Endothelial cell of umbilical vein (primary cell): ENCODE data around the gene TNFRSF19. TPM values are rescaled to one million over a fixed set of nuclear protein-coding genes. Genes with fewer than 3 reads are reported as not detected.
A peak's percentile ranks its signal among the peaks of the same experiment; 100 is the strongest.

Experiments
- BruUV-seq: library from RNA; stranded (reverse); fragments of 400-500 nt; replicated peaks from 2 replicates; lab custom pipeline; 2021; lab: Mats Ljungman, UMichigan
- CTCF ChIA-PET: fragments of 300-600, 350-600 bp; sonication (Branson Sonifier 250); formaldehyde crosslinking; loops from one replicate; lab custom pipeline; 2021; ENCODE audit warnings: antibody characterized with exemption, inconsistent platforms; lab: Charles Lee
- POLR2A ChIA-PET: fragments of 300-600, 350-600 bp; sonication (Branson Sonifier 250); formaldehyde crosslinking; loops from one replicate; lab custom pipeline; 2021; ENCODE audit warnings: antibody characterized with exemption, inconsistent platforms; lab: Charles Lee
- DNase-seq: peaks from one replicate; pipeline ENCODE4 v3.0.0-alpha.2; 2011; ENCODE audit warnings: low read depth, low spot score
- FAIRE-seq: peaks from 2 replicates; lab custom pipeline; 2011; peaks lifted over from hg19 to GRCh38; lab: Jason Lieb, UNC
- H2AFZ ChIP-seq: 2 replicates; pipeline ENCODE4 v1.6.0; 2012; ENCODE audit warnings: low read depth, low read length, control low read depth, inconsistent platforms
- H3K27ac ChIP-seq: 2 replicates; pipeline ENCODE4 v1.5.1; 2011; ENCODE audit warnings: low read depth, mild to moderate bottlenecking, control low read depth, low read length, moderate library complexity; ENCODE audit not compliant: insufficient read depth
- H3K27me3 ChIP-seq, 2 experiments: 2 replicates each; pipeline versions ENCODE4 v1.6.0 to v1.6.1; 2011; ENCODE audit warnings: low read length in 2 of 2, mixed read lengths in 1 of 2; ENCODE audit not compliant: control insufficient read depth in 2 of 2, insufficient read depth in 2 of 2
- H3K36me3 ChIP-seq, 2 experiments: 2 replicates in 1 of 2; 3 replicates in 1 of 2; pipeline ENCODE4 v1.5.1; 2011; ENCODE audit warnings: low read length in 2 of 2, mild to moderate bottlenecking in 1 of 2, moderate library complexity in 1 of 2; ENCODE audit not compliant: control insufficient read depth in 2 of 2, insufficient read depth in 2 of 2; ENCODE audit errors: extremely low read depth in 1 of 2
- H3K4me1 ChIP-seq: 3 replicates; pipeline ENCODE4 v1.5.1; 2011; ENCODE audit warnings: mild to moderate bottlenecking, low read length; ENCODE audit not compliant: control insufficient read depth, insufficient read depth; ENCODE audit errors: extremely low read depth
- H3K4me2 ChIP-seq: 2 replicates; pipeline ENCODE4 v1.6.1; 2011; ENCODE audit warnings: low read length, control low read depth, mixed read lengths; ENCODE audit not compliant: insufficient read depth
- H3K4me3 ChIP-seq, 3 experiments: fragments of 200-600 bp in 1 of 3; sonication (generic), shearing (Covaris generic) in 1 of 3; replicated peaks in 1 of 3; 2 replicates each; pipeline ENCODE4 v1.5.1; 2011 to 2016; ENCODE audit warnings: control low read depth in 3 of 3, low read length in 3 of 3, mild to moderate bottlenecking in 2 of 3, inconsistent platforms in 1 of 3, low read depth in 1 of 3, moderate library complexity in 1 of 3; ENCODE audit not compliant: insufficient read depth in 1 of 3
- H3K79me2 ChIP-seq: 2 replicates; pipeline ENCODE4 v1.6.0; 2012; ENCODE audit warnings: low read length, inconsistent platforms; ENCODE audit not compliant: control insufficient read depth, insufficient read depth
- H3K9ac ChIP-seq: replicated peaks from 2 replicates; pipeline ENCODE3; 2011; ENCODE audit warnings: low read length, control low read depth; ENCODE audit not compliant: insufficient read depth; ENCODE audit errors: extremely low read depth
- H3K9me1 ChIP-seq: replicated peaks from 3 replicates; pipeline ENCODE4 v1.6.0; 2011; ENCODE audit warnings: mild to moderate bottlenecking, low read length; ENCODE audit not compliant: control insufficient read depth, insufficient read depth; ENCODE audit errors: extremely low read depth
- H3K9me3 ChIP-seq: replicated peaks from 2 replicates; pipeline ENCODE4 v1.5.1; 2012; ENCODE audit warnings: low read length, inconsistent platforms; ENCODE audit not compliant: control insufficient read depth, insufficient read depth
- H4K20me1 ChIP-seq: replicated peaks from 2 replicates; pipeline ENCODE3; 2011; ENCODE audit warnings: mild to moderate bottlenecking, low read length; ENCODE audit not compliant: control insufficient read depth, insufficient read depth; ENCODE audit errors: extremely low read depth
- EZH2 ChIP-seq: IDR thresholded peaks from 2 replicates; pipeline ENCODE4 v1.6.1; 2012; ENCODE audit warnings: borderline replicate concordance, low read depth, mild to moderate bottlenecking, moderate library complexity, low read length, inconsistent platforms; ENCODE audit not compliant: severe bottlenecking
- GATA2 ChIP-seq: IDR thresholded peaks from 2 replicates; pipeline ENCODE4 v1.7.0; 2011; ENCODE audit warnings: low read depth, mild to moderate bottlenecking, moderate library complexity, mixed read lengths, low read length; ENCODE audit not compliant: insufficient read length, insufficient read depth
- JUN ChIP-seq: IDR thresholded peaks from 2 replicates; pipeline ENCODE4 v1.6.1; 2011; ENCODE audit warnings: borderline replicate concordance, low read depth; ENCODE audit not compliant: insufficient read length, insufficient read depth
- MYC ChIP-seq: IDR thresholded peaks from one replicate; pipeline ENCODE4 v1.6.1; 2011; ENCODE audit warnings: mild to moderate bottlenecking, low read depth, low read length
- POLR2AphosphoS5 ChIP-seq: IDR thresholded peaks from 2 replicates; pipeline ENCODE4 v1.6.1; 2012; ENCODE audit warnings: low read depth, mild to moderate bottlenecking, control low read depth, low read length, moderate library complexity; ENCODE audit not compliant: insufficient read depth
- dilution Hi-C: fragments of 300-500 bp; cut with MboI; formaldehyde crosslinking; loops from one replicate; pipeline ENCODE4 v1.15.0; 2019; ENCODE audit warnings: low sequenced_read_pairs; ENCODE audit not compliant: extremely low pct_ligation_motif_present
- intact Hi-C: fragments of 100-400 bp; cut with micrococcal nuclease; formaldehyde crosslinking; loops from one replicate; pipeline ENCODE4 v1.10.0; 2022
- polyA plus RNA-seq, 4 experiments: library from polyadenylated mRNA; depleted of rRNA in 3 of 4; stranded (reverse) in 3 of 4; unstranded in 1 of 4; fragments of >200 nt; gene quantifications; 2 replicates each; pipeline versions ENCODE4 v1.2.1 to v1.2.3, GENCODE V29; 2011 to 2012; ENCODE audit warnings: missing spikeins in 1 of 4
- total RNA-seq: library from RNA; stranded (reverse); gene quantifications from 2 replicates; pipeline ENCODE4 v1.2.3, GENCODE V29; 2021
- TF ChIP-seq, protein P1 (sequence below): IDR thresholded peaks from 2 replicates; pipeline ENCODE4 v1.6.1; 2011; ENCODE audit not compliant: insufficient read depth, insufficient read length
- TF ChIP-seq, protein P2 (sequence below), 2 donors: IDR thresholded peaks; 1 replicate in 1 of 2; 2 replicates in 1 of 2; pipeline ENCODE4 v1.5.1; 2011; ENCODE audit warnings: low read length in 2 of 2, mild to moderate bottlenecking in 2 of 2, moderate library complexity in 2 of 2, control low read depth in 1 of 2, inconsistent platforms in 1 of 2, low read depth in 1 of 2; ENCODE audit not compliant: insufficient read depth in 1 of 2; ENCODE audit errors: extremely low read depth in 1 of 2

TNFRSF19 gene
- total and polyA plus RNA-seq, 2 donors (not counting 3 experiments of a cell fraction or from before 2014, with no cell fraction given) = 0.23 to 0.29 TPM

DNA sequence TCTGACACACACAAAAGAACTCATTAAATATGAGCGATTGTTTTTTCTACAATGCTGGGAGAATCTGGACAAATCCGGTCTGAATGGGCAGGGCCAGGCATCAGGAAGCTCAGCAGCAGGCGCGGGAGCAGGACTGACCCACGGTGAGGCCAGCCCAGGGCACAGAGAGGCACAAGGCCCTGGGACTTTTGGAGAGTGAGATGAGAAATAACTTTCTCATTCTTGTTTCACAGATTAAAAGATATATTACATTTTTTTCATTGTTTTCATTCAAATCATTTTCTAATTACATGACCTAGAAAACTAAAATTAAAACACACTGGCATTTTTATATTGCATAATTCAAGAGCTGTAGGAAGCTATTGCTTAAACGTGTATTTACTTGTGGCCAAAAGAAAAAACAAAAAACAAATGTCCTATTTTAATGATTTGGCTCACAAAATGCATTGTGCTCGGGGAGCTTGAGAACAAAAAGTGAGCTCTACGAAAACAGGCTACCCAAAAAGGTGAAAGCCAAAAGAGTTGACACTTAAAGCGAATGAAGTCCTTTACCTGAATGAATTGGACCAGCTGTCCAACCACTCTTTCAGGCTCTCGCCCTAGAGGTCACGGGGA is 133.1 kb downstream of the TNFRSF19 start:
- dilution Hi-C loops = no loop called here
- FAIRE-seq (no peak), DNase-seq (peak; percentile 11)
- no peaks in the 10 kb centered on the region for H3K4me1 ChIP-seq
- no peaks in the 10 kb centered on the region for H3K9me3 ChIP-seq
- POLR2A ChIA-PET = no interaction called here
- no TSS peak for BruUV-seq
- no peak overlapping the region for H3K4me3 ChIP-seq
- H2AFZ ChIP-seq = no peak overlapping the region
- H4K20me1 ChIP-seq = no peaks in the 10 kb centered on the region
- TF ChIP-seq, protein P1, sequence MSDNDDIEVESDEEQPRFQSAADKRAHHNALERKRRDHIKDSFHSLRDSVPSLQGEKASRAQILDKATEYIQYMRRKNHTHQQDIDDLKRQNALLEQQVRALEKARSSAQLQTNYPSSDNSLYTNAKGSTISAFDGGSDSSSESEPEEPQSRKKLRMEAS = no peak
- TF ChIP-seq POLR2AphosphoS5 (no peak), MYC (no peak), JUN (no peak), GATA2 (no peak), EZH2 (no peak)
- TF ChIP-seq, protein P2, sequence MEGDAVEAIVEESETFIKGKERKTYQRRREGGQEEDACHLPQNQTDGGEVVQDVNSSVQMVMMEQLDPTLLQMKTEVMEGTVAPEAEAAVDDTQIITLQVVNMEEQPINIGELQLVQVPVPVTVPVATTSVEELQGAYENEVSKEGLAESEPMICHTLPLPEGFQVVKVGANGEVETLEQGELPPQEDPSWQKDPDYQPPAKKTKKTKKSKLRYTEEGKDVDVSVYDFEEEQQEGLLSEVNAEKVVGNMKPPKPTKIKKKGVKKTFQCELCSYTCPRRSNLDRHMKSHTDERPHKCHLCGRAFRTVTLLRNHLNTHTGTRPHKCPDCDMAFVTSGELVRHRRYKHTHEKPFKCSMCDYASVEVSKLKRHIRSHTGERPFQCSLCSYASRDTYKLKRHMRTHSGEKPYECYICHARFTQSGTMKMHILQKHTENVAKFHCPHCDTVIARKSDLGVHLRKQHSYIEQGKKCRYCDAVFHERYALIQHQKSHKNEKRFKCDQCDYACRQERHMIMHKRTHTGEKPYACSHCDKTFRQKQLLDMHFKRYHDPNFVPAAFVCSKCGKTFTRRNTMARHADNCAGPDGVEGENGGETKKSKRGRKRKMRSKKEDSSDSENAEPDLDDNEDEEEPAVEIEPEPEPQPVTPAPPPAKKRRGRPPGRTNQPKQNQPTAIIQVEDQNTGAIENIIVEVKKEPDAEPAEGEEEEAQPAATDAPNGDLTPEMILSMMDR (IDR thresholded peaks at IDR 0.05; ENCODE audit: extremely low read depth in 1 of 2, insufficient read depth in 1 of 2, low read depth in 1 of 2, low read length in 2 of 2) = no peak
- no peak overlapping the region for H3K27ac ChIP-seq
- H3K9ac ChIP-seq = no peak overlapping the region
- intact Hi-C loops = no loop called here
- CTCF ChIA-PET = interaction anchor here (1.2 to 1.9 kb wide), 3 partner anchors 11 to 155 kb away, joined by 3 to 9 read pairs (median 3); no protein-coding TSS in a partner anchor
- H3K36me3 ChIP-seq = no peaks in the 10 kb centered on the region
- H3K9me1 ChIP-seq = no peaks in the 10 kb centered on the region
- peaks cover 0 to 4% of the 10 kb centered on the region in 2 experiments for H3K27me3 ChIP-seq
- H3K4me2 ChIP-seq = no peak overlapping the region
- no peaks in the 10 kb centered on the region for H3K79me2 ChIP-seq
